PC-9 (cell line): ENCODE results near the gene GXYLT2. TPM values are rescaled to one million over a fixed set of nuclear protein-coding genes. Genes with fewer than 3 reads are reported as not detected.

Source experiments
- BruUV-seq: library from RNA; stranded (reverse); fragments of 400-500 nt; replicated peaks from 2 replicates; lab custom pipeline; 2021; lab: Mats Ljungman, UMichigan
- CTCF ChIA-PET: fragments of 300-600 bp; sonication (Branson Sonifier 250); formaldehyde crosslinking; loops from one replicate; lab custom pipeline; 2022; ENCODE audit warnings: antibody characterized with exemption; lab: Charles Lee
- POLR2A ChIA-PET: fragments of 300-600 bp; sonication (Branson Sonifier 250); formaldehyde crosslinking; loops from one replicate; lab custom pipeline; 2022; ENCODE audit warnings: antibody characterized with exemption; ENCODE audit not compliant: unreplicated experiment; lab: Charles Lee
- DNase-seq, 2 experiments: peaks; one replicate each; pipeline versions ENCODE4 v3.0.0 to v3.0.0-alpha.2; 2015 to 2022; ENCODE audit warnings: mixed read lengths in 1 of 2
- H2AFZ ChIP-seq: fragments of 200-600 bp; sonication (generic); 2 replicates; pipeline ENCODE4 v1.8.1; 2017; ENCODE audit warnings: antibody characterized with exemption
- H3F3A ChIP-seq: fragments of 200-600 bp; sonication (generic); 2 replicates; pipeline ENCODE4 v1.8.1; 2017; ENCODE audit warnings: antibody characterized with exemption, mild to moderate bottlenecking, low read depth; ENCODE audit not compliant: insufficient read depth
- H3K27ac ChIP-seq: fragments of 200-600 bp; sonication (generic); 2 replicates; pipeline ENCODE4 v1.6.1; 2016; ENCODE audit warnings: mixed run types
- H3K27me3 ChIP-seq: fragments of 200-600 bp; sonication (generic); 2 replicates; pipeline ENCODE4 v1.6.1; 2016; ENCODE audit warnings: low read depth, mixed run types; ENCODE audit not compliant: insufficient read depth
- H3K36me3 ChIP-seq: fragments of 200-600 bp; sonication (generic); 2 replicates; pipeline ENCODE4 v1.6.1; 2016; ENCODE audit warnings: low read depth, mixed run types
- H3K4me1 ChIP-seq: fragments of 200-600 bp; sonication (generic); replicated peaks from 2 replicates; pipeline ENCODE4 v1.6.1; 2016; ENCODE audit warnings: mixed run types; ENCODE audit not compliant: insufficient read depth
- H3K4me2 ChIP-seq: fragments of 200-600 bp; sonication (generic); 2 replicates; pipeline ENCODE4 v1.6.1; 2017; ENCODE audit warnings: mixed run types
- H3K4me3 ChIP-seq: fragments of 200-600 bp; sonication (generic); 2 replicates; pipeline ENCODE4 v1.6.1; 2016; ENCODE audit warnings: mixed run types
- H3K79me2 ChIP-seq: fragments of 200-600 bp; sonication (generic); 2 replicates; pipeline ENCODE4 v1.6.1; 2017; ENCODE audit warnings: low read depth, mixed run types
- H3K9me2 ChIP-seq: fragments of 200-600 bp; sonication (generic); 2 replicates; pipeline ENCODE4 v1.8.1; 2017; ENCODE audit warnings: mild to moderate bottlenecking; ENCODE audit not compliant: insufficient read depth
- H3K9me3 ChIP-seq: fragments of 200-600 bp; sonication (generic); 2 replicates; pipeline ENCODE4 v1.8.1; 2016; ENCODE audit warnings: low read depth; ENCODE audit not compliant: insufficient read depth
- H4K20me1 ChIP-seq: fragments of 200-600 bp; sonication (generic); 2 replicates; pipeline ENCODE4 v1.8.1; 2017; ENCODE audit not compliant: insufficient read depth
- EZH2 ChIP-seq: fragments of 200-600 bp; sonication (generic); IDR thresholded peaks from 2 replicates; pipeline ENCODE4 v1.8.0; 2017; ENCODE audit warnings: antibody characterized with exemption, low read depth
- intact Hi-C: fragments of 100-400 bp; cut with micrococcal nuclease; formaldehyde crosslinking; loops from one replicate; pipeline ENCODE4 v1.10.0; 2022; ENCODE audit not compliant: unreplicated experiment
- total RNA-seq: library from RNA; stranded (reverse); gene quantifications from 2 replicates; pipeline ENCODE4 v1.2.3, GENCODE V29; 2021
- TF ChIP-seq, protein P1 (sequence below): fragments of 200-600 bp; sonication (generic); conservative IDR thresholded peaks from 2 replicates; pipeline ENCODE4 v1.6.1; 2017; ENCODE audit warnings: mixed run types, antibody characterized with exemption, mild to moderate bottlenecking, moderate library complexity

GXYLT2 gene
- total RNA-seq, 1 experiment from 2014 or later = 2.9 TPM

DNA sequence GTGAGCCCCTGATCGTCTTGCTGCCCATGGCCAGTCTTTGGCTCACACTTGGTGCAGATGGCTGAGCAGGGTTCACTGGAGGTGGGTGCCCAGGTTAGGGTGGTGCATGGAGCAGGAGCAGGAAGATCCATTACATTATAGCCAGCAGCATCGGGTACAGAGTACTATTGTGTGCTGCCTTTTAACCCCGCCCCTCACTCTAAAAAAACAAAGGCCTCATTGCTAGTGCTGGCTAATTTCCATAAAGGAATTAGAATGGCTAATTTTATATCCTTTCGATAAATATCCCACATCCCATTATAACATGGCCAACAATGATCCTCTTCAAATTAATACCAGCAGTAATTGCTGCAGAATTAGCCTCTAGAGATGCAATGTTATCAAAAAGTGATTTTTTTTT, 63.0 kb downstream of the GXYLT2 start:
- Histone ChIP-seq H3K4me3 (no peak overlapping the region), H3K9me3 (no peaks in the 10 kb centered on the region), H2AFZ (no peak overlapping the region), H3K4me1 (peaks cover 24% of the 10 kb centered on the region), H3K4me2 (no peak overlapping the region), H3K36me3 (no peaks in the 10 kb centered on the region), H3K9me2 (no peaks in the 10 kb centered on the region), H4K20me1 (no peaks in the 10 kb centered on the region), H3K27me3 (no peaks in the 10 kb centered on the region), H3K27ac (no peak overlapping the region), H3K79me2 (no peaks in the 10 kb centered on the region), H3F3A (no peaks in the 10 kb centered on the region)
- intact Hi-C loops = no loop called here
- TF ChIP-seq, protein P1, sequence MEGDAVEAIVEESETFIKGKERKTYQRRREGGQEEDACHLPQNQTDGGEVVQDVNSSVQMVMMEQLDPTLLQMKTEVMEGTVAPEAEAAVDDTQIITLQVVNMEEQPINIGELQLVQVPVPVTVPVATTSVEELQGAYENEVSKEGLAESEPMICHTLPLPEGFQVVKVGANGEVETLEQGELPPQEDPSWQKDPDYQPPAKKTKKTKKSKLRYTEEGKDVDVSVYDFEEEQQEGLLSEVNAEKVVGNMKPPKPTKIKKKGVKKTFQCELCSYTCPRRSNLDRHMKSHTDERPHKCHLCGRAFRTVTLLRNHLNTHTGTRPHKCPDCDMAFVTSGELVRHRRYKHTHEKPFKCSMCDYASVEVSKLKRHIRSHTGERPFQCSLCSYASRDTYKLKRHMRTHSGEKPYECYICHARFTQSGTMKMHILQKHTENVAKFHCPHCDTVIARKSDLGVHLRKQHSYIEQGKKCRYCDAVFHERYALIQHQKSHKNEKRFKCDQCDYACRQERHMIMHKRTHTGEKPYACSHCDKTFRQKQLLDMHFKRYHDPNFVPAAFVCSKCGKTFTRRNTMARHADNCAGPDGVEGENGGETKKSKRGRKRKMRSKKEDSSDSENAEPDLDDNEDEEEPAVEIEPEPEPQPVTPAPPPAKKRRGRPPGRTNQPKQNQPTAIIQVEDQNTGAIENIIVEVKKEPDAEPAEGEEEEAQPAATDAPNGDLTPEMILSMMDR = no peak
- no peak for TF ChIP-seq EZH2
- ChIA-PET CTCF (no interaction called here), POLR2A (no interaction called here)
- no TSS peak for BruUV-seq
- no peak for DNase-seq

DNA sequence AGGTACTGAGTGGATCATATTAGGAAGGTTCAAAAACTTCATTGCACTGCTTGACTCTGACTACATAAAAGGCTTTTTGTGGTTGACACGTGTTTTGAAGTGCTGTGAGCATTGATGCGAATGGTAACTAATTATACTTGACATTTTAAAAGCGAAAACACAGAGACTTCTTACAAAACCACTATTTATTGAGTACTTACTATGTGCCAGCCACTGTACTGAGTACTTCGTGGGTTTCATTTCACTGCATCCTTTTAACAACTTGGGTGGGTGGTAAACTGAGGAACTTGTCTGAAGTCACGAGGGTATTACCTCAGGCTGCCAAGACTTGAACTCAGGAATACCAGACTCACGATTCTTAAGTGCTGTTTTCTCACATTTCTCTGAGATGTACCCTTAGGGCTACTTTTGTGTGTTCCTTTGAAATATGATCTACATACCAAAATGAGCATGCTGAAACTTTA, 63.4 kb downstream of the GXYLT2 start:
- Histone ChIP-seq H2AFZ (no peak overlapping the region), H3K4me3 (no peak overlapping the region), H3K79me2 (no peaks in the 10 kb centered on the region), H3K4me1 (peaks cover 24% of the 10 kb centered on the region), H3K27ac (no peak overlapping the region), H3F3A (no peaks in the 10 kb centered on the region), H3K27me3 (no peaks in the 10 kb centered on the region), H3K9me2 (no peaks in the 10 kb centered on the region), H4K20me1 (no peaks in the 10 kb centered on the region), H3K4me2 (no peak overlapping the region), H3K9me3 (no peaks in the 10 kb centered on the region), H3K36me3 (no peaks in the 10 kb centered on the region)
- DNase-seq = no peak
- CTCF ChIA-PET = no interaction called here
- BruUV-seq = no TSS peak
- intact Hi-C loops = no loop called here
- TF ChIP-seq, protein P1 = no peak
- TF ChIP-seq EZH2 = no peak
- POLR2A ChIA-PET = no interaction called here

DNA sequence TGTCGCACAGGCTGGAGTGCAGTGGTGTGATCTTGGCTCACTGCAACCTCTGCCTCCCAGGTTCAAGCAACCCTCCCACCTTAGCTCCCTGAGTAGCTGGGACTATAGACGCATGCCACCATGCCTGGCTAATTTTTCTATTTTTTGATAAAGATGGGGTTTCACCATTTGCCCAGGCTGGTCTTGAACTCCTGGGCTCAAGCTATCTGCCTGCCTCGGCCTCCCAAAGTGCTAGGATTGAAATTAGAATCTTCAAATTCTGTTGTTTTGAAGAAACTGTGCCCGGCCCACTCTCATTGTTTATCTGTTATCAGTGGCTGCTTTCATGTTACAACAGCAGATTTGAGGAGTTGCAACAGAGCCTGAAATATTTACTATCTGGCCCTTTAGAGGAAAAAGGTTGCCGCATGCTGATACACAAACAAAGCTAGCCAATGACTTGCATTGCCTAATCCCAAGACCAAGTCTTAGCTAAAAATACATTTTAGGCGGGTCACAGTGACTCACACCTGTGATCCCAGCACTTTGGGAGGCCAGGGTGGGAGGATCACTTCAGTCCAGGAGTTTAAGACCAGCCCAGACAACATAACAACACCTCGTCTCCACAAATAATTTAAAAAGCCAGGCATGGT, 65.6 kb downstream of the GXYLT2 start:
- CTCF ChIA-PET = no interaction called here
- POLR2A ChIA-PET = no interaction called here

More for the DNA sequence above, 65.6 kb downstream of the GXYLT2 start:
- peak in 1 of 2 experiments; percentile 87 for DNase-seq
- TF ChIP-seq, protein P1 = no peak
- TF ChIP-seq EZH2 = no peak
- Histone ChIP-seq H3K4me3 (no peak overlapping the region), H4K20me1 (no peaks in the 10 kb centered on the region), H3K27ac (peak overlapping the region; percentile 51; the same call in 1 of the 2 replicates), H3K79me2 (no peaks in the 10 kb centered on the region), H2AFZ (no peak overlapping the region), H3K9me3 (no peaks in the 10 kb centered on the region), H3F3A (no peaks in the 10 kb centered on the region), H3K36me3 (no peaks in the 10 kb centered on the region), H3K4me2 (peak overlapping the region; percentile 33), H3K27me3 (no peaks in the 10 kb centered on the region), H3K4me1 (peaks cover 24% of the 10 kb centered on the region), H3K9me2 (no peaks in the 10 kb centered on the region)
- no TSS peak for BruUV-seq
- intact Hi-C loops = no loop called here
